ENCODE results near the gene ZNF319.
"Not testable (repeated sequence)": the region's sequence is repeated elsewhere in the genome, so short reads cannot be mapped to it uniquely, and the experiment has no call there.

ZNF319 gene

DNA sequence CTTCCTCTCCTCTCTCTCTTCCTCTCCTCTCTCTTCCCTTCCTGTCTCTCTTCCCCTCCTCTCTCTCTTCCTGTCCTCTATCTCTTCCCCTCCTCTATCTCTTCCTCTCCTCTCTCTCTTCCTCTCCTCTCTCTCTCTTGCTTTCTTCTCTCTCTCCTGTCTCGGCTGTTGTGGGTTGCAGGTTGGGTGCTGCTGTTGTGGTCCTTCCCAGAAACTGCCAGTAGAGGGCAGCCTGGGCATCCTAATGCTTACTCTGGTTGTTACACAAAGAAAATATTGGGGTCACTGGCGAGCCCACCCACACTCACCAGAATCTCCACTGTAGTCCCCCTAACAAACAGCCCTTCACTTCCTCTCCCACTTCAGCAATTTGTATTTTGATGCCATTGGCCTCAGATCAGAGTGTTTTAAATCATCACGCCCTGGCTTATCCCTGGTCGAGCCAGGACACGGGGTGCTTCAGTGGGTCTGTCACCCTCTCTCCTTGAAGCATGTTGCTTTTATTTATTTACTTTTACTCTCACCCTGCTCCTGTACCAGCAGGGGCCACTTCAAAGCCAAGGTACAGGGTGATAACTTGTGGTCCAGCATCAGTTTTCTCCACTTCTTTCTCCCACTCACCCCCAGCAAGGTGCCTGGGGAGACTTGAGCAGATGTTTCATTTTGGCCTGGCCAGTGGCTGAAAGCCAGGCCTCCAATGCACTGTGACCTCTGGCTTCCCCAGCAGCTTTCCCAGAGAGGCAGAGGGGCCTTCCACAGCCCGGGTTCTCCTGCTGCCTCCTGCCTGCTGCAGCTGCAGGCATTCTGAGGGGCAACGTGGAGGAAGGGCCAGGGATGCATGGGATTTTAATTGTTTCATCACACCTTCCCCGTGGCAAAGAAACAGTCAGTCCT lies 20.4 kb upstream of the ZNF319 start:
- no peak for FAIRE-seq

DNA sequence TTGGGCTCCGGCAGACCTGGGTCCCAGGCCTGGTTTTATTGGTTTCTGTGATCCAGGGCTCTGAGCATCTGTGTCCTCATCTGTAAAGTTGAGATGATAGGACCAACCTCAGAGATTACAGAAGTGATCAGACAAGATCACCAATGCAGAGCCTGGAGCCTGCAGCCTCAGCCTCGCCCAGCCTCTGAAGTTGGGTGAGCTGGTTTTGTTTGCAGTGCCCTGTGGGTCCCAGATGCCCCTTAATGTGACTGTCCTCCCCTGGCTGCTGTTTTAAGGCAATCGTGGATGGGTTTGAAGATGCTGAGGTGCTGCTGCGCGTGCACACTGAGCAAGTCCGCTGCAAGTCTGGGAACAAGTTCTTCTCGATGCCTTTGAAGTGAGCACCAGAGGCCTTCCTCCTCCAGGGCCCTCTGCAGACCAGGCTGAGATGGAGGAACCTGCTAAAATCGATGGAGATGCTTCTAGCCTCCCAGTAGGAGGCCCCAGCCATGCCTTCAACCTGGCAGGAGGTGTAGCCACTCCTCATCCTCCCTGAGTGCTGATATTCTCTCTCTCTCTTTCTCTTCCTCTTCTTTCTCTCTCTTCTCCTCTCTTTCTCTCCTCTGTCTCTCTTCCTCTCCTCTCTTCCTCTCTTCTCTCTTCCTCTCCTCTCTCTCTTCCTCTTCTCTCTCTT lies 19.5 kb upstream of the ZNF319 start:
- FAIRE-seq, result no peak

DNA sequence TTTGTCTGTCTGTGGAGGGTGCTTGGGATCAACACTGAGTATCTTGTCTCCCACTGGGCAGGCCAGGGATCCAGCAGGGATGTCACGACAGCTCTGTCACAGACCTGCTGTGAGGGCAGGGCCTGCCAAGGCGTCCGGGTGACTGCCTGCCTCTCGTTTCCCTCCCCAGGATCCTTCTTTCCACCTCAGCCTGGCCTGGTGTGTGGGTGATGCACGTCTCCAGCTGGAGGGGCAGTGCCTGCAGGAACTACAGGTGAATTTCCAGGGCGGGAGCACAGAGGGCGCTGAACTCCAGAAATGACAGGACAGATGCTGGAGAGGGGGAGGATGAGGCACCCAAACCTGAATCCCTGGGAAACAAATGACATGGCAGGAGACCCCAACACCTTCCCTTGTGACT lies 18.3 kb upstream of the ZNF319 start:
- no peak for FAIRE-seq

DNA sequence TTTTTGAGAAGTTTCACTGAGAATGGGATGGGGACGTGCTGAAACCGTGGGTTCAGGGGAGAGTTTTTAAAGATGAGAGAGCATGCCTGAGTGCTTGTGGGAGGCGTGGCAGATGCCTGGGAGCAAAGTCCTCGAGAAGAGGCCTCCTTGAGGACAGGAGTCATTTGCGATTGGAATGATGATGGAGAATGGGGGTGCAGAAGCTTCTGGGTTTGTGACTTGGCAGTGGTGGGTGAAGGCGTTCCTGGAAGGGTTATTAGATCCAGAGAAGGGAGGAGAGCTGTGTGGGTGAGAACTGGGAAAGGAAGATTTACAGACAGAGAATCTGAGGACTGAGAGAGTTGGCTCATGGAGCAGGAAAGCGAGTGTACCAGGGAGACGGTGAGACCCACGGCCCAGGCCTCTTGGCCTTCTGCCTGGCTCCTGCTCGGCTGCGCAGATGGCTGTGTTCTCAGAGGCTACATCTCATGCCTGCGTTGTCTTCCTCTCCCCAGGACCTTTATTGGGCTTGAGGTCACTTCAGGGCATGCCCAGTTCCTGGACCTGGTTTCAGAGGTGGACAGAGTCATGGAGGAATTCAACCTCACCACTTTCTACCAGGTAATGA lies 16.5 kb upstream of the ZNF319 start:
- FAIRE-seq, result no peak

DNA sequence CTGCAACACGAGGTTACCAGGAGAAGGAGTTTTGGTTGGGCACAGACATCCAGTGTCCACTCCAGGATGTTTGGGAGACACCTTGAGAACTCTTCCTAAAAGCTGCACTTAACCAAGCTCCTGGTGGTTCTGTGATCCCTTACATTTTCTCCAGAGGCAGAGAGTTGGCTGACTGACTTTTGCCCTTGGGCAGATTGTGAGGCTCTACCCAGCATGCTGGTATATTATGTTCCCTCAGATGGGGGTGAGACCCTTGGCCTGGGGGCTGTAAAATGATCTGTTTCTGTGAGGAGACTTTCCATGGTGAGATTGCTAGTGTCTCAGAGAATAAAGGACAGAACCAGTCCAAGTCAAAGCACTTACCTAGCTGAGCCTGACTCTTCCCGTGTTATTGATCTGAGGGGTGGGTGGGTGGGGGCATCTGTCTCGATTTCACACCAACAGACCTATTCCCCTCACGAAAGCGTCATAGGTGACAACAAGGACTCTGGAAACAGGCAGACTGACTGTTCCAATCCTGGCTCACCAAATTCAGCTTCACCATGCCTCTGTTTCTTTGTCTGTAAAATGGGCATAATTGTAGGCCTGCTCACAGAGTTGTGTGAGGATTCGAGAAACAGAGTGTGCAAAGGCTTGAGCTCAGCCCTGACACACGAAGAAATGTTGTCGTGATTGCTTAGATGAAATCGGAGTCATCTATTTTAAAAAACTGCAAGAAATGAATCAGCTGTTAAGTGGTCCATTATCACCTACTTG lies 12.9 kb upstream of the ZNF319 start:
- no peak for FAIRE-seq

DNA sequence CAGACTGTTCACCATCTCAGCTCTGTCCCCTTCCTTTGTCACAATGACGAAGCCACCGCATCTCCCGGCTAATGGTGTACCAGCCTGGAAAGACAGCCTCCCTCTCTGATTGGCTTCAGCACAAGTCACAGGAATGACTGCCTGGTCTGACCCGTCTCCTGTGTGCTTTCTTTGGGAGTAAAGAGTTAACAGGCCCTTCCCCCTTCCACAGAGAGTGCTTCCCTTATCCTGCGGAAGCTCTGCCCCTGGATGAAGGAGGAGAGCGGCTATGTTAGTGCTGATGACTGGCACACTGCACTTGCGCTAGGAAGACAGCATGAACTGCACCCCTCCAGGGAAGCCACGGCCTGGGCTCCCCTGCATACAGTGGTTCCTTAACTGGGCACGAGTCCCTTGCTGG lies 12.0 kb upstream of the ZNF319 start:
- no peak for FAIRE-seq

DNA sequence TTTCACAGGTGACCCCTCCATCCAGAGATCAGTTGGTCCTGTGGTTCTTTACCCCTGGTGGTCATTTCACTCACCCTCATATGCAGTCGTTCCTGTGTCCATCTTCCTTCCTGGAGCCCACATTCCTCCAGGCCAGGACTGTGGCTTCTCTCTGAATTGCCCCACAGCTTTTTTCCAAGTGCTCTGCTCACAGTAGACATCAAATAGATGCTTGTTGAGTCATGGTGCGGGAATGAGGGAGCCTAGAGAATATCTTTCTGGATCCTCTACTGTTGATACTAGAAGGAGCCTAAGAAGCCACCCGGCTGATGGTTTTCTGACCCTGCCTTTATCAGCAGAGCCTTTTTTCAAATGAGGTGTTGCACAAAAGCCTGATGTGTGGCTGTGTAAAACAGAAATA lies 11.2 kb upstream of the ZNF319 start:
- no peak for FAIRE-seq

DNA sequence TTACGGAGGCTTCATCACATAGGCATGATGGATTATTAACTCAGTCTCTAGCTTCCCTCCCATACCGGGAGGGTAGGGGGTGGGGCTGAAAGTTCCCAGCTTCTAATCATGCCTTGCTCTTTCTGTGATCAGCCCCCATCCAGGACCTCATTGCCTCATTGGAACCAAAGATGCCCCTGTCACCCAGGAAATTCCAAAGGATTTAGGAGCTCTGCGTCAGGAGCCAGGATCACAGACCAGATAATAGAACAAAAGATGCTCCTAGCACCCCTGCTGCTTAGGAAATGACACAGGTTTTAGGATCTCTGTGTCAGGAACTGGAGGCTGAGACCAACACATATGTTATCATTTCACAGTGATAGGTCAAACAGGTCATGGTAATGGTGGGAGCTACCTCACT lies 10.4 kb upstream of the ZNF319 start:
- FAIRE-seq, result no peak

DNA sequence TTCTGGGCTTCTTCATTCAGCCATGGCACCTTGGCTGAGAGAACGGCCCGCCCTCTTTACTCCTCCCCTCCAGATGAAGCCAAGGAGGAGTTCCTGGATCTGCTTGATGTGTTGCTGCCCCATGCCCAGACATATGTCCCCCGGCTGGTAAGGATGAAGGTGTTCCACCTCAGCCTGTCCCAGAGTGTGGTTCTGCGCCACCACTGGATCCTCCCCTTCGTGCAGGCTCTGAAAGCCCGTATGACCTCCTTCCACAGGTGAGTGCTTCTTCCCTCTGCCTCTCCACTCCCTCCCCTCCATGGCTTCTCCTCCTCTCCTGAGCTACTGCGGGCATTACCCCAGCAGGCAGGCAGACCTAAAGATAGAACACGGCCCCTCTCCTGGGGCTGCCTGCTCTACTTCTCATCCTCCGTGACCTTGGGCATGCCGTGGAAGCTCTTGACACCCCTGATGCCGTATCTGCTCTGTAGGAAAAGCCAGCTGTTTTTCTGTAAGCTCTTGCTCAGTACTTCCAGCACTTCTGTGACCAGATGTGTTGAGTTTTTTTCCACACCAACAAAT lies 9.5 kb upstream of the ZNF319 start:
- FAIRE-seq, result no peak

DNA sequence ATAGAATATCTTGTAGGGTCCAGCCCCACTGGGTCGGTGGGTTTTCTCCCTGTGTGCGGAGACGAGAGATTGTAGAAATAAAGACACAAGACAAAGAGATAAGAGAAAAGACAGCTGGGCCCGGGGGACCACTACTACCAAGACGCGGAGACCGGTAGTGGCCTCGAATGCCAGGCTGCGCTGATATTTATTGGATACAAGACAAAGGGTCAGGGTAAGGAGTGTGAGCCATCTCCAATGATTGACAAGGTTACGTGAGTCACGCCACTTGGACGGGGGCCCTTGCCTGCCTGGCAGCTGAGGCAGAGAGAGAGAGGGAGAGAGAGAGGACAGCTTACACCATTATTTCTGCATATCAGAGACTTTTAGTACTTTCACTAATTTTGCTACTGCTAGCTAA lies 4.3 kb upstream of the ZNF319 start:
- FAIRE-seq, result not testable (repeated sequence)

DNA sequence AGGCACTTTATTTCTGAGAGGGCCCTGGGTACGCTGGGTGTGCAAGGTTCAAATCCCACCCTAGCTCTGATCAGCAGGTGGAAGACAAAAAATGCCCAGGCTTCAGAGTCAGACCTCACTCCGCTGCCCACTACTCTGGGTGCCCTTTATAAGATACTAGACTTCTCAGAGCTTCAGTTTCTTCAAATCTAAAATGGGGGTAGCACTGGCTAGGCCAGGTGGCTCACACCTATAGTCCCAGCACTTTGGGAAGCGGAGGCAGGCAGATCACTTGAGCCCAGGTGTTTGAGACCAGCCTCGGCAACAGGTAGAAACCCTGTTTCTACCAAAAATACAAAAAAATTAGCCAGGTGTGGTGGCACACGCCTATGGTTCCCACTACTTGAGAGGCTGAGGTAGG lies 2.5 kb upstream of the ZNF319 start:
- no peak for FAIRE-seq

DNA sequence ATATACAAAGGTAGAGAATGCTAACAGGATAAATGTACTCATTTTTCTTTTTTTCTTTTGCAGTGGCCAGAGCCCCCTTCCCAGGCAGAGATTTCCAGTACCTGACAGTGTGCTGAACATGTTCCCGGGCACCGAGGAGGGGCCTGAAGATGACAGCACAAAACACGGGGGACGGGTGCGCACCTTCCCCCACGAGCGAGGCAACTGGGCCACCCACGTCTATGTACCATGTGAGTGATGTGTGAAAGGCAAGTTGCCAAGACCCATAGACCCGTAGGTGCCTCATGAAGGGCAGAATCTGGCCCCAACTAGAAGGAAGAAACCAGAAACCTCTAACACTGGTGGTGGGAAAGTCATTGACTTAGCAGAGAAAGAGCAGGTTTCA lies 1.9 kb upstream of the ZNF319 start:
- no peak for FAIRE-seq

DNA sequence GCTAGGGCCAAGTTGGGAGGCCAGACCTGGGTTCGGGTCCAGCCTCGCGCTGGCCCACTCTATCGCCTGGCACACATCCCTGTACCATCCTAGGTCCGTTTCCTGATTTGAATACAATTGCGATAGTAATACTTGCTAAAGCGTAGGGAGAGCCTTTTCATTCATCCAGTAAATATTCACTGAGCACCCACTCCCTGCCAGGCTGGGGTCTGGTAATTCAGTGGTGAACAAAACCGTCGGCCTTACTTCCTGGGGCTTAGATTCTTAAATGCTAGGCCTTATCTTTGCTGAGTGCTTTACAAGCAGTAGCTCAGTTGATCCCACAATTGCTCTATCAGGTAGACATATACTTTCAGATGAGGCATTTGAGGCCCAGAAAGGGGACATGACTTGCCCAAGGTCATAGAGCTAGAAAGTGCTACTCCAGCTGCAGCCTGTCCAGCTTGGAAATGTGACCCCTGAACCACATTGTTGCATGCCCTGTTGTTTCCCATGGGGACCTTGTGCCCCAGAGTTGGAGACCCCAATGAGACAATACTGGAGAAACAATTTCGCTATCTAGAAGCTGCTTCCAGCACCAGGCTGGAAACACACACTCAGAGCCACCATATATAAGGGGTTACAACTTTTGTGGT lies 1.4 kb upstream of the ZNF319 start:
- no peak for FAIRE-seq

DNA sequence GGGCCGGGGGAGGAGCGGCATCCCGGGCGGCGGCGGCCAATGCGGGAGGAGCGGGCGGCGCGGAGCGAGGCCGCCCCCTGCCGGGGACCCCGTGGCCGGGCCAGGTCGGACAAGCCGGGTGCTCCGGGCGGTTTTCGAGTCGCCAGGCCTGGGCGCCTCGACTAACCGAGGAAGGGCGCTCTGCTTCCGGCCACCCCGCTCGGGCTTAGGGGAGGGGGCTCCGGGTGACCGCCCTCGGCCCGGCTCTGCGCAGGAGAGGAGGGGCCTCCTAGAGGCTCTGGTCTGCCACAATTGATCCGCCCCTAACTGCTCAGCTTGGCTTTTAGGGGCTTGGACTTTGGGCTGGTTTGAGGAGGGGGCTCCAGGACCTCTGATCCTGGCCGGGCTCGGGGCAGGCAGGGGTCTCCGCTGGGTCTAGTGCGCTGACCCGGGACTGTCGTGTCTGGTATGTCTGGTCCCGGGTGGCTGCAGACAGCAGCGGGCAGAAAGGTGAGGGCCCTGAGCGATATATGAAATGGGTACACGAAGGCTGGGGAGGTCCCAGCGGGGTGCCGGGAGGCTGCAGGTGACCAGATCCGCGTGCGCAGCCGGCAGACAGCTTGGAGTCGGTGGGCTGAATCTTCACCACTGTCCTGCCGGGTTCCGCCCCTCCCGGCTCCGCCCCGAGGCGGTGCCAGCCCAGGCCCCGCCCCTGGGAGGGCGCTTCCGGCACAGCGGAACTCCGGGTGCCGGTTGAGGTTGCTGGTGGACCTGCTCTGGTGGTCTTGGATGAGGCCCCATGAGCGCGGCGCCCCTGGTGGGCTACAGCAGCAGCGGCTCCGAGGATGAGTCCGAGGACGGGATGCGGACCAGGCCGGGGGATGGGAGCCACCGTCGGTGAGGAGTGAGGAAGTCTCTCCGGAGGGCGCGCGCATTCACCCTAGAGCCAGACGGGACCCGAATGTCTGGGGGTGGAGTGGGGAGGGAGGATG lies 519 bp upstream of the ZNF319 start, which contains the start of gene USB1:
USB1 (plus strand) TSS at position 702 of the 971 bp plus-strand sequence; CDS start at position 779, 77 bp downstream.
- no peak for FAIRE-seq

DNA sequence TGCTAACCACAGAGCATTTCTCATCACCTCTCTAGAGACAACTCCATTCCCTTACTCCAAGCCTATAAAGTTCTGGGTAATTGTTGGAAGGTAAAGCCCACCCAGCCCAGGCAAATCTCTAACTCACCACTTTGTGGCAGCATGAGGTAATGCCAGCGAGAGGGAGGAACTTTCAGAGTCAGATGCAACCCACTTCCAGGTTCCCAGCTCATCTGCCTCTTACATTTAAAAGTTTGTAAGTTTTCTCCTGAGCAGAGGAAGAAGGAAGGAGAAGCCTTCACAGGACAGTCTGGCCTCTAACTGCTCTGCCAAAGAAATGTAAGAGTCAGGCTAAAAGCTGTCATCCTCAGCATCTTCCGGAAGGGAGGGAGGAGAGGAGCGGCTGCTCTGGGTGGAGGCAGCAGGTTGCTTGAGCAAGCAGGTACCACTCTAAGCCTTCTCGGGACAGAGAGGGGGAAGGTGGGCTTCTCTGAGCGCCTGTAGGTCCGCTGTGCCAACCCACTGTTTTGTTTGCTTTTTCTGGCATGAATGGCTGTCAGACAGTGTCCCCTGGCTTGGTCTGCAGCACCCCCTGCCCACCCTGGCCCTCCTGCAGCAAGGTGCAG lies 1.0 kb downstream of the ZNF319 start:
- no peak for FAIRE-seq

DNA sequence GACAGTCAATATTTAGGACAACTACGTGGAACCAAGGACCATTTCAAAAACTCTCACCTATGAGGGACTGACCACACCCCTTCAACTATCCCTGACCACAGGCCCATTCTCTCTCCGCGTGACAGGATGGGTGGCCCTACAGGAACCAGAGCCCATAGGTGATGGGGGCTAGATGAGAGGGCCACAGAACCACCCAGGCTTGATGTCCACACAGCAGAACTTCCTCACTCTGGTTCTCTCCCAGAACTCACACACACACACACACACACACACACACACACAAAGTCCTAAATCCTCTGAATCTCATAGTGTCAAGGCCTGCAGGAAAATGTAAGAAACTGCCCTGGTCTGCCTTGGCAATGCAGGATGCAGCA lies 1.5 kb downstream of the ZNF319 start:
- no peak for FAIRE-seq

DNA sequence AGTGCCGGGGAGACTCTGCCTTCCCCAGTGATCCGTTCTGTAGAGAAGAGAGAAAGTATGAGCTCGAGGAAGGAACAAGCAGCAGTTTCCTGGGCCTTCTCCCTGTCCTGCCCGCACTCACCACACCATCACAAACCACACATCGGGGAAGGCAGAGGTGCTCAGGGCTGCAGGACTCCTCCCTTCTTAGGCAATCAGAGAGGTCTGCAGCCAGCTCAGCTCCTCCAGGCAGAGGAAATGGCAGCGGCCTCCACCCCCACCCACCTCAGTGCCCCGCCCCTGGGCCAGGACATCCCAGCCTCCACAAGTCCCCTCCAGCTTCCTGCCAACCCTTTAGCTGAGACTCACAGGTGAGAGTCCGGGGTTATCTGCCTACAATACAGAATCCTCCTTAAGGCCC lies 2.0 kb downstream of the ZNF319 start:
- FAIRE-seq, result no peak

DNA sequence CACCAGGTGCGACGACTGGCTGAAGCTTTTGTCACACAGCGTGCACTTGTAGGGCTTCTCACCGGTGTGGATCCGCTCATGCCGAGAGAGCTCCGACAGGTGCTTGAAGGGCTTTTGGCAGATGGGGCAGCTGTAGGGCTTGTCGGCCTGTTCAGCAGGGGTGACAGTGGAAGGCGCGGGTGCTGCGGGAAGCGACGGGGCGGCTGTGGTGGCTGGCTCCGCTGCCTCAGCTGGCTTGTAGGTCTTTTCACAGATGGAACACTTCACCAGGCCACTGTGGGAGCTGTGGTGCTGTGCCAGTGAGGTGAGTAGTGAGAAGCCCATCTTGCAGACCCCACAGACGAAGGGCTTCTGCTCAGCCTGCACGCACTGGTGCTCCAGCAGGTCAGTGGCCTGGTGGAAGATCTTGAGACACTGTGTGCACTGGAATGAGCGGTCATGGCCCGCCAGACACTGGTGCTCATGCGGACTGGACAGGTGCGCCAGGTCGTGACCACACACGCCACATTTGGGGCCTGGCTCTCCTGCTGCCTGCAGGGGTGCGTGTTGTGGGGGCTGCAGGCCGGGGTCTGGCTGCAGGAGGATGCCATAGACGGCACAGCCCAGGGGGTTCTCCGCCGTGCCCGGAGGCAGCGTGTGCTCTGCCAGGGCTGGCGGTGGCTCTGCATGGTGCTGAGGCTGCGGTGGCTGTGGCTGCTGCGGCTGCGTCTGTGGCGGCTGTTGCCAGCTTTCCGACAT lies 2.8 kb downstream of the ZNF319 start:
- FAIRE-seq, result no peak

DNA sequence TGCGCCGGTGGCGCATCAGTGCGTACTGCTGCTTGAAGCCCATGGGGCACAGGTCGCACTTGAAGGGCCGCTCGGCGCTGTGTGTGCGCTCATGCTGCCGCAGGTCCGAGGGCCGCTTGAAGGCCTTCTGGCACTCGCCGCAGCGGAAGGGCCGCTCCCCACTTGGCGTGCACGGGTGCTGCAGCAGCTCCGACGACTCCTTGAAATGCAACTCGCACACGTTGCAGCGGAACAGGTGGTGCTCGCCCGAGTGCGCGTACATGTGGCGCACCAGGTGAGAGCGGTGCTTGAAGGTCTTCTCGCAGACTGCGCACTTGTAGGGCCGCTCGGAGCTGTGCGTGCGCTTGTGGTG lies 3.3 kb downstream of the ZNF319 start:
- FAIRE-seq, result no peak
